Measurements from ENCODE around the gene FNDC4.

DNA sequence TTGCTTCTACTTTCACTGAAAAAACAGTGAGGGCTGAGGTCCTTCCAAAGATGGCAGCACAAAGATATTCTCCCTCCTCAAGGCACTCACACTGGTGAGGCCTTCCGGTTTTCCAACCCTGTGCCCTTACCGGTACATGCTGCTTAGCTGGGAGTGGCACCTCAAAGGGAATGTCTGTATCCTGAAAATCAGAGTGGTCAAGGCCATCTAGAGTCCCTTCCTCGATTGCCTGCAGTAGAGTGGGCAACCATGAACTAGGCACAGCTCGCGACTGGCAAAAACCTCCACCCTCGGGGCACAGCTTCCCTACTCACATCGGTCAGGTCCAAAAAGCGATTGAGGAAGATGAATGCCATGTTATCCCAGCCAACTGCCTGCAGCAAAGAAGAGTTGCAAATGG lies 49.4 kb downstream of the FNDC4 start:
- no peak for TF ChIP-seq MXI1 (conservative IDR thresholded peaks at IDR 0.05; ENCODE audit: poor library complexity, severe bottlenecking)
- TF ChIP-seq CTCF (IDR thresholded peaks at IDR 0.05; ENCODE audit: poor library complexity, severe bottlenecking): no peak
- TF ChIP-seq POLR2AphosphoS5 (IDR thresholded peaks at IDR 0.05): no peak
- no peak for TF ChIP-seq EZH2 (IDR thresholded peaks at IDR 0.05; ENCODE audit: borderline replicate concordance, insufficient read depth, low read length, poor library complexity, severe bottlenecking)
- TF ChIP-seq REST (IDR thresholded peaks at IDR 0.05; ENCODE audit: borderline replicate concordance): no peak
- no peak for TF ChIP-seq RAD21 (conservative IDR thresholded peaks at IDR 0.05)
- TF ChIP-seq EP300 (conservative IDR thresholded peaks at IDR 0.05; ENCODE audit: poor library complexity, severe bottlenecking): no peak
